GM21381 (cell line): ENCODE measurements around the gene CNGB1.
"Not testable (repeated sequence)": the region's sequence is repeated elsewhere in the genome, so short reads cannot be mapped to it uniquely, and the experiment has no call there.

Experiments used
- ATAC-seq: cut with Tn5 transposase; IDR thresholded peaks from one replicate; pipeline ENCODE4 v1.9.1; 2021; ENCODE audit warnings: mild to moderate bottlenecking, moderate library complexity; ENCODE audit not compliant: unreplicated experiment

CNGB1 gene

GRCh38 chr16:57868913-57869520, 101.9 kb downstream of the CNGB1 start:
- no peak for ATAC-seq

- ATAC-seq = no peak
Observed at GRCh38 chr16:57867000-57867561, 103.8 kb downstream of the CNGB1 start.

GRCh38 chr16:57866529-57866918, 104.4 kb downstream of the CNGB1 start:
- ATAC-seq = no peak

GRCh38 chr16:57865746-57866528, 105.0 kb downstream of the CNGB1 start:
- no peak for ATAC-seq

GRCh38 chr16:57863434-57864160, 107.3 kb downstream of the CNGB1 start:
- no peak for ATAC-seq

- no peak for ATAC-seq
Observed at GRCh38 chr16:57862698-57863433, 108.1 kb downstream of the CNGB1 start.

GRCh38 chr16:57859331-57859730, 111.6 kb downstream of the CNGB1 start:
- ATAC-seq = no peak

- ATAC-seq = no peak
Observed at GRCh38 chr16:57858635-57859034, 112.3 kb downstream of the CNGB1 start.

GRCh38 chr16:57857991-57858390, 112.9 kb downstream of the CNGB1 start:
- ATAC-seq = not testable (repeated sequence)

- no peak for ATAC-seq
Observed at GRCh38 chr16:57855188-57855587, 115.7 kb downstream of the CNGB1 start.

GRCh38 chr16:57852189-57852588, 118.7 kb downstream of the CNGB1 start:
- ATAC-seq = no peak

GRCh38 chr16:57848181-57848580, 122.7 kb downstream of the CNGB1 start:
- no peak for ATAC-seq

GRCh38 chr16:57846931-57847330, 124.0 kb downstream of the CNGB1 start:
- not testable (repeated sequence) for ATAC-seq

GRCh38 chr16:57846078-57846697, 124.7 kb downstream of the CNGB1 start:
- ATAC-seq = no peak

GRCh38 chr16:57845115-57845514, 125.8 kb downstream of the CNGB1 start:
- ATAC-seq = no peak

GRCh38 chr16:57844416-57845030, 126.4 kb downstream of the CNGB1 start:
- ATAC-seq = no peak

- no peak for ATAC-seq
Observed at GRCh38 chr16:57843400-57843799, 127.5 kb downstream of the CNGB1 start.

- no peak for ATAC-seq
Observed at GRCh38 chr16:57842601-57843000, 128.3 kb downstream of the CNGB1 start.

- ATAC-seq = no peak
Observed at GRCh38 chr16:57840833-57841232, 130.1 kb downstream of the CNGB1 start.

- ATAC-seq = no peak
Observed at GRCh38 chr16:57838161-57838560, 132.8 kb downstream of the CNGB1 start.
